Chondrocyte (in vitro differentiated cells): ENCODE data around the gene ATXN7L1. TPM values are rescaled to one million over a fixed set of nuclear protein-coding genes. Genes with fewer than 3 reads are reported as not detected.

ENCODE experiments used
- DNase-seq: peaks from one replicate; pipeline ENCODE4 v3.0.0; 2021; ENCODE audit warnings: mixed read lengths, low spot score
- H3K27ac Mint-ChIP-seq: one replicate; pipeline ENCODE4 v1.8.0; 2021; ENCODE audit warnings: mild to moderate bottlenecking, moderate library complexity, mixed read lengths; ENCODE audit not compliant: unreplicated experiment
- H3K27me3 Mint-ChIP-seq: 2 replicates; pipeline ENCODE4 v1.8.0; 2021; ENCODE audit warnings: low read depth, mixed read lengths
- H3K36me3 Mint-ChIP-seq: 2 replicates; pipeline ENCODE4 v1.8.0; 2021; ENCODE audit warnings: low read depth, mixed read lengths
- H3K4me1 Mint-ChIP-seq: 2 replicates; pipeline ENCODE4 v1.8.0; 2021; ENCODE audit warnings: low read depth, mild to moderate bottlenecking, mixed read lengths
- H3K4me3 Mint-ChIP-seq: one replicate; pipeline ENCODE4 v1.8.0; 2021; ENCODE audit warnings: mild to moderate bottlenecking, moderate library complexity, mixed read lengths; ENCODE audit not compliant: unreplicated experiment
- H3K9me3 Mint-ChIP-seq: 2 replicates; pipeline ENCODE4 v1.8.0; 2021; ENCODE audit warnings: low read depth, mixed read lengths
- total RNA-seq: library from RNA; stranded (reverse); gene quantifications from 3 replicates; pipeline ENCODE4 v1.2.1, GENCODE V29; 2021
- TF ChIP-seq, protein P1 (sequence below): fragments of 200-600 bp; sonication (generic); IDR thresholded peaks from 2 replicates; pipeline ENCODE4 v1.5.0; 2021; ENCODE audit warnings: antibody characterized with exemption, mild to moderate bottlenecking, moderate library complexity

Gene ATXN7L1
- total RNA-seq, 1 donor from 2014 or later: 6.4 TPM

DNA sequence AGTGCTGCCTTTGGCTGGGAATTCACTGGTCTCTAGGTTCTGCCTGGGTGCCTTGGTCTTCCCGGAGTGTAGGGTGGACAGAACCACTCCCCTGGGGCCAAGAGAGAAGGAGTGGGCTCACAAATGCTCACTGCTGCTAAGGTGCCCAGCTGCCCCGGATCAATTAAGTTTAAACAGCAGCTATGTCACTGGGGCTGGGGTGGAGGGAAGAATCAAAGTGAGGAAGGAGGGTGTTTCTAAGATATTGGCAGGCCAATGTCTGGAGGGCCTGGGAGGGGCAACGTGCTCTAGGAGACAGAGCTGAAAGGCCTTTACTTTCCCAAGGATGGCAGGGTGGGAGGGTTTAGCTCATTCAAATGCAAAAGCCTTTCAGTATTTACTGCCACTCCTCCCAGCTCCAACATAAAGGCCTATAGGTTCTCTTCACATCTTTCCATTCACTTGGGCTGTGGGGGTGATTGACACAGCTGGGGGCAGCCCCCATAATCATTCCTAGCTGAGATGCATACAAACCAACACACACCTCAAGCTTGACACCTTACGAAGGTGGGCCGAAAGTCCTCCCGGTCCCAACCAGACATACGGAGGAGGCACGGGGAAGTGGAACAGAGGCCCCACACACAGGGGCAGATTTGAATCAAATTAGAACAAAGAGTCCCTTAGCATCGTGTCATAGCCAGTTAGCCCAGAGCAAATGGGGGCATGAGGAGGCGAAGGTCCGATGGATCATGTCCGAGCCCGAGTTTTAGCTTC lies 187.2 kb downstream of the ATXN7L1 start:
- Mint-ChIP-seq H3K27ac (no peak overlapping the region), H3K4me1 (peaks cover 23% of the 10 kb centered on the region), H3K36me3 (no peaks in the 10 kb centered on the region), H3K4me3 (no peak overlapping the region), H3K9me3 (no peaks in the 10 kb centered on the region), H3K27me3 (no peaks in the 10 kb centered on the region)
- TF ChIP-seq, protein P1, sequence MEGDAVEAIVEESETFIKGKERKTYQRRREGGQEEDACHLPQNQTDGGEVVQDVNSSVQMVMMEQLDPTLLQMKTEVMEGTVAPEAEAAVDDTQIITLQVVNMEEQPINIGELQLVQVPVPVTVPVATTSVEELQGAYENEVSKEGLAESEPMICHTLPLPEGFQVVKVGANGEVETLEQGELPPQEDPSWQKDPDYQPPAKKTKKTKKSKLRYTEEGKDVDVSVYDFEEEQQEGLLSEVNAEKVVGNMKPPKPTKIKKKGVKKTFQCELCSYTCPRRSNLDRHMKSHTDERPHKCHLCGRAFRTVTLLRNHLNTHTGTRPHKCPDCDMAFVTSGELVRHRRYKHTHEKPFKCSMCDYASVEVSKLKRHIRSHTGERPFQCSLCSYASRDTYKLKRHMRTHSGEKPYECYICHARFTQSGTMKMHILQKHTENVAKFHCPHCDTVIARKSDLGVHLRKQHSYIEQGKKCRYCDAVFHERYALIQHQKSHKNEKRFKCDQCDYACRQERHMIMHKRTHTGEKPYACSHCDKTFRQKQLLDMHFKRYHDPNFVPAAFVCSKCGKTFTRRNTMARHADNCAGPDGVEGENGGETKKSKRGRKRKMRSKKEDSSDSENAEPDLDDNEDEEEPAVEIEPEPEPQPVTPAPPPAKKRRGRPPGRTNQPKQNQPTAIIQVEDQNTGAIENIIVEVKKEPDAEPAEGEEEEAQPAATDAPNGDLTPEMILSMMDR: no peak
- DNase-seq: no peak

DNA sequence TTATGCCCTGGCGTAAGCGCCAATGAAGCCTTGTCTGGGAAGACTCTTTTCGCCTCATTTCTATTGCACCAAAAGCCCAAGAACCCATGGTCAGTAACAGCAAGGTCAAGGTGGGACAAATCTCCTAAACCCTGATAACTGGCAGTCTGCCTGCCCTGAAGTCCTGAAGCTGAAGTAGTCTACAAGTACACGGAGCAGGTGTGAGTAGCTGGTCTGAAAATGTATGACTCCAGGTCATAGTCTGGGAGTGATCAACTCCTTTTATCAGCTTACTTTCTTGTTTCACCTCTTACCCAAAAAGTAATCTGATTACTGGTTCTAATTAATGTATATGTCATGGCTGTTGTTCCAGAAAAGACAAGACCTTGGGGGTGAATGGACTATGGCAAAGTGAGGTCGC lies 187.8 kb downstream of the ATXN7L1 start:
- H3K4me1 Mint-ChIP-seq: peaks cover 23% of the 10 kb centered on the region
- H3K27ac Mint-ChIP-seq: no peak overlapping the region
- no peak for DNase-seq
- TF ChIP-seq, protein P1: no peak
- no peaks in the 10 kb centered on the region for H3K27me3 Mint-ChIP-seq
- no peaks in the 10 kb centered on the region for H3K36me3 Mint-ChIP-seq
- no peaks in the 10 kb centered on the region for H3K9me3 Mint-ChIP-seq
- no peak overlapping the region for H3K4me3 Mint-ChIP-seq

DNA sequence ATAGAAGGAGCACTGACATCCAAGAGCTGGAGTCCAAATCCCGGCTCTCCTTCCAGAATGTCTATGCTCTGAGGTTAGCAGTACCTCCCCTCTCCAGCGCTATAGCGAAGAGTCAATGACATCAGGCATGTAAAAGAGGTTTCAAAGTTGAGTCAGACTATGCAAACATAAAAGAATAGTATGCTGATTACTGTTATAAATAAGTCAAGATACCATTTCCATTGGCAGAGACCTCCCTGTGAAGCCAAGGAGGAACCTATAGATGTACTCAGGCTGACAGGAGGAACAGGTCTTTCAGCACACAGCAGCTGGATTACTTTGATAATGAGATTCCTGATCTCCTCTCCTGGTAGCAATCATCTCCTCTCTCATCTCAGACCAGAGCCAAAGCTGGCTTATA lies 191.2 kb downstream of the ATXN7L1 start:
- Mint-ChIP-seq H3K9me3 (no peaks in the 10 kb centered on the region), H3K4me1 (no peaks in the 10 kb centered on the region), H3K36me3 (no peaks in the 10 kb centered on the region), H3K27ac (no peak overlapping the region), H3K27me3 (no peaks in the 10 kb centered on the region), H3K4me3 (no peak overlapping the region)
- TF ChIP-seq, protein P1: no peak
- no peak for DNase-seq

DNA sequence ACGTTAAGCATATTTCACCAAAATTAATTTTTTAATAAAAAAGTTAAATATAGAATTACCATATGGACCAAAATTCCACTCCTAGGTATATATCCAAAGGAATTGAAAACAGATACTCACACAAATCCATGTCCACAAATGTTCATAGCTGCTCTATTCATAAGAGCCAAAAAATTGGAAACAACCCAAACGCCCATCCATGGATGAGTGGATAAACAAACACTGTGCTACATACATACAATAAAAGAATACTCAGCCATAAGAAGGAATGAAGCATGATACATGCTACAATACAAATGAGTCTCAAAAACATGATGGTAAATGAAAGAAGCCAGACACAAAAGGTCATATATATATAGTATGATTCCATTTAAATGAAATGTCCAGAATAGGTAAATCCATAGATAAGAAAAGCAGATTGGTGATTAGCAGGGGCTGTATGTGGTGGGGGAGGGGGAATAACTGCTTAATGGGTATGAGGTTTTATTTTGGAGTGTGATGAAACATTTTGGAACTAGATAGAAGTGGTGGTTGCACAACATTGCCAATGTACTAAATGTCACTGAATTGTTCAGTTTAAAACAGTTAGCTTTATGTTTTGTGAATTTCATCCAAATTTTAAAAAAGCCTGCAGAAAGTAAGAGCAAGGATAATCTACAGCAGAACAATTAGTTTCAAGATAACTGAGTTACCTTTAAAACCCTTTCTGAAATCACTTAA lies 193.9 kb downstream of the ATXN7L1 start:
- Mint-ChIP-seq H3K9me3 (no peaks in the 10 kb centered on the region), H3K4me1 (no peaks in the 10 kb centered on the region), H3K4me3 (no peak overlapping the region), H3K36me3 (no peaks in the 10 kb centered on the region), H3K27me3 (no peaks in the 10 kb centered on the region), H3K27ac (no peak overlapping the region)
- TF ChIP-seq, protein P1: no peak
- DNase-seq: no peak

DNA sequence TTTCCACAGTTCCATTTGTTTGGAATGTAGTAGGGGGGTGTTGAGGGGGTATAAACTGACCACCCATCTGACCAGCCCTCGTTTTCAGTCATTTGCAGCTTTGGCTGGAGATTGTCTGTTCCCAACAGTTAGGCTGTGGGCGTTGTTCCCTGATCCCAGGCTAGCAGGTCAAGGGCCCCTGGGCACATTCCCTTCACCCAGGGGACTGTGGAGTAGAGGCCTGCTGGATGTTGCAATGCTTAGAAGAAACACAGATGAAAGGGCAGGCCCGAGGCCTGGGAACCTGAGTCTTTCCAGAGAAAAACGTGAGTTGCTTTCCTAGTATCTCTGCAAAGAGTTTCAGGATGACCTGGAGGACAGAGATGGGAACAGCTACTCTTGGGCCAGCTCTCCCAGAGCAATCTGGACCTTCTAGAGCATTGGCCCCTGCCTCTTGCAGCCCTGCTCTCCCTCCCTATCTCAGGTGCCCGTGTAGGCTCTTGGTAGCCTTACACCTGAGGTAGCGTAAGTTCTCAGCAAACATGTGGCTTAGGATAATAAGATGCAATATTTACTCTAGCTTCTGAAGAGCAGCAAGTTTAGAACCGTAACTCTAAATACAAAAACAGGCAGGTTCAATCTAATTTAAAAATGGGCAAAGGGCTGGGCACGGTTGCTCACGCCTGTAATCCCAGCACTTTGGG lies 195.8 kb downstream of the ATXN7L1 start:
- Mint-ChIP-seq H3K4me1 (no peaks in the 10 kb centered on the region), H3K27ac (no peak overlapping the region), H3K36me3 (no peaks in the 10 kb centered on the region), H3K4me3 (no peak overlapping the region), H3K9me3 (no peaks in the 10 kb centered on the region), H3K27me3 (no peaks in the 10 kb centered on the region)
- no peak for DNase-seq
- TF ChIP-seq, protein P1: no peak
